Fibroblast of lung (primary cell): ENCODE data around the gene DRD2. TPM values are rescaled to one million over a fixed set of nuclear protein-coding genes. Genes with fewer than 3 reads are reported as not detected.
"Not testable (repeated sequence)": the region's sequence is repeated elsewhere in the genome, so short reads cannot be mapped to it uniquely, and the experiment has no call there.

Experiments
- DNase-seq, 2 donors: peaks; one replicate each; pipeline versions ENCODE4 v3.0.0 to v3.0.0-alpha.2; 2010; ENCODE audit warnings: low read depth in 2 of 2
- H2AFZ ChIP-seq: 2 replicates; pipeline ENCODE4 v1.5.1; 2012; ENCODE audit warnings: low read length, control low read depth, inconsistent platforms
- H3K27ac ChIP-seq: 2 replicates; pipeline ENCODE4 v1.5.1; 2011; ENCODE audit warnings: low read length, control low read depth; ENCODE audit not compliant: insufficient read depth
- H3K27me3 ChIP-seq: 2 replicates; pipeline ENCODE4 v1.5.1; 2011; ENCODE audit warnings: mild to moderate bottlenecking, low read length; ENCODE audit not compliant: control insufficient read depth, insufficient read depth
- H3K36me3 ChIP-seq: 2 replicates; pipeline ENCODE4 v1.5.1; 2011; ENCODE audit warnings: low read length; ENCODE audit not compliant: control insufficient read depth, insufficient read depth
- H3K4me1 ChIP-seq: 2 replicates; pipeline ENCODE4 v1.5.1; 2011; ENCODE audit warnings: low read length; ENCODE audit not compliant: control insufficient read depth, insufficient read depth; ENCODE audit errors: extremely low read depth
- H3K4me2 ChIP-seq: 2 replicates; pipeline ENCODE4 v1.5.1; 2011; ENCODE audit warnings: low read length, control low read depth; ENCODE audit not compliant: insufficient read depth; ENCODE audit errors: extremely low read depth
- H3K4me3 ChIP-seq, 4 experiments: fragments of 200-600 bp in 1 of 4; sonication (generic) in 1 of 4; replicated peaks in 1 of 4; 2 replicates each; pipeline ENCODE4 v1.5.1; 2011 to 2016; ENCODE audit warnings: low read length in 4 of 4, low read depth in 3 of 4, mild to moderate bottlenecking in 3 of 4, control low read depth in 2 of 4, inconsistent platforms in 1 of 4, mixed read lengths in 1 of 4; ENCODE audit not compliant: insufficient read depth in 1 of 4; ENCODE audit errors: control extremely low read depth in 1 of 4
- H3K79me2 ChIP-seq: 2 replicates; pipeline ENCODE4 v1.5.1; 2012; ENCODE audit warnings: mild to moderate bottlenecking, low read length, inconsistent platforms; ENCODE audit not compliant: control insufficient read depth, insufficient read depth
- H3K9ac ChIP-seq: 2 replicates; pipeline ENCODE4 v1.5.1; 2011; ENCODE audit warnings: mild to moderate bottlenecking, low read length, control low read depth; ENCODE audit not compliant: insufficient read depth
- H3K9me3 ChIP-seq: 2 replicates; pipeline ENCODE4 v1.5.1; 2012; ENCODE audit warnings: low read depth, low read length; ENCODE audit not compliant: control insufficient read depth, insufficient read depth
- H4K20me1 ChIP-seq: 2 replicates; pipeline ENCODE4 v1.5.1; 2011; ENCODE audit warnings: low read length; ENCODE audit not compliant: control insufficient read depth, insufficient read depth; ENCODE audit errors: extremely low read depth
- EZH2 ChIP-seq: IDR thresholded peaks from 2 replicates; pipeline ENCODE4 v1.5.1; 2012; ENCODE audit warnings: low read length, control low read depth, mild to moderate bottlenecking; ENCODE audit errors: missing control alignments
- polyA minus RNA-seq: library from RNA; depleted of rRNA, polyadenylated mRNA; stranded (reverse); fragments of >200 nt; gene quantifications from 2 replicates; pipeline ENCODE4 v1.2.3, GENCODE V29; 2011; ENCODE audit warnings: low replicate concordance
- polyA plus RNA-seq, 2 donors: library from polyadenylated mRNA; depleted of rRNA in 1 of 2; stranded (reverse) in 1 of 2; unstranded in 1 of 2; fragments of >200 nt; gene quantifications; 2 replicates each; pipeline ENCODE4 v1.2.1, GENCODE V29; 2011 to 2012; ENCODE audit warnings: missing spikeins in 1 of 2
- total RNA-seq: library from RNA; depleted of rRNA; stranded (reverse); fragments of >200 nt; gene quantifications from 2 replicates; pipeline ENCODE4 v1.2.1, GENCODE V29; 2014
- TF ChIP-seq, protein P1 (sequence below), 2 donors: IDR thresholded peaks in 1 of 2; conservative IDR thresholded peaks in 1 of 2; 1 replicate in 1 of 2; 2 replicates in 1 of 2; pipeline ENCODE4 v1.5.1; 2011 to 2012; ENCODE audit warnings: low read length in 2 of 2, control low read depth in 1 of 2, inconsistent platforms in 1 of 2, low read depth in 1 of 2, mild to moderate bottlenecking in 1 of 2

DRD2 gene
- not detected in 2 replicates for total RNA-seq
- not detected in 2 replicates for polyA plus RNA-seq
- polyA plus RNA-seq (2012): 0.17 TPM in 1 of 2 replicates, not detected in the other
- polyA minus RNA-seq: not detected in 2 replicates

DNA sequence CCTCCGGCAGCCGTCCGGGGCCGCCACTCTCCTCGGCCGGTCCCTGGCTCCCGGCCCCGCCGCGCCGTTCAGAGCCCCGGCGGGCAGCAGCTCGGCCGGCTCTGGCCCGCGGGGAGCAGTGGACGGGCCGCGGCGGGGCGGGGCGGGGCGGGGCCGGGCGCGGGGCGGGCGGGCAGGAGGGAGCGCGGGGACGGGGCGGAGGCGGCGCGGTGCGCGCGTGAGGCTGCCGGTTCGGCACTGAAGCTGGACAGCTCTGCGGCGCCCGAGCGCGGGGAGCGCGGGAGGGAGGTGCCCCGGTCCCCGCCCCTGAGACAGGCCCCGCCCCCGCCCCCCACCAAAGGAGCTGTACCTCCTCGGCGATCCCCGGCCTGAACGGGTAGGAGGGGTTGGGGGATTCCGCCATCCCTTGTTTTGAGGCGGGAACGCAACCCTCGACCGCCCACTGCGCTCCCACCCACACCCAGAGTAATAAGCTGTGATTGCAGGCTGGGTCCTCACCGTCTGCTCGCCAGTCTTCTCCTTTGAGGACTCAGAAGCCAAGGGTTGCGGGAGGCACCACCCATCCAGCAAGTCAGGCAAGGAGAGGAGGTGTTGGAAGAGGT is at the start of gene DRD2:
Gene DRD2, minus strand, starts transcription at position 239 of the 602 bp plus-strand sequence. CDS start 50,747 bp downstream, outside the sequence.
- H3K27me3 ChIP-seq: peaks cover 4% of the 10 kb centered on the region
- no peaks in the 10 kb centered on the region for H3K9me3 ChIP-seq
- H3K4me2 ChIP-seq: peak within 1 kb of the TSS; percentile 35
- no peak within 1 kb of the TSS for H3K4me3 ChIP-seq
- no peak within 1 kb of the TSS for H3K9ac ChIP-seq
- H4K20me1 ChIP-seq: no peaks in the 10 kb centered on the region
- H3K4me1 ChIP-seq: no peaks in the 10 kb centered on the region
- no peak within 1 kb of the TSS for H2AFZ ChIP-seq
- TF ChIP-seq EZH2: no peak
- TF ChIP-seq, protein P1, sequence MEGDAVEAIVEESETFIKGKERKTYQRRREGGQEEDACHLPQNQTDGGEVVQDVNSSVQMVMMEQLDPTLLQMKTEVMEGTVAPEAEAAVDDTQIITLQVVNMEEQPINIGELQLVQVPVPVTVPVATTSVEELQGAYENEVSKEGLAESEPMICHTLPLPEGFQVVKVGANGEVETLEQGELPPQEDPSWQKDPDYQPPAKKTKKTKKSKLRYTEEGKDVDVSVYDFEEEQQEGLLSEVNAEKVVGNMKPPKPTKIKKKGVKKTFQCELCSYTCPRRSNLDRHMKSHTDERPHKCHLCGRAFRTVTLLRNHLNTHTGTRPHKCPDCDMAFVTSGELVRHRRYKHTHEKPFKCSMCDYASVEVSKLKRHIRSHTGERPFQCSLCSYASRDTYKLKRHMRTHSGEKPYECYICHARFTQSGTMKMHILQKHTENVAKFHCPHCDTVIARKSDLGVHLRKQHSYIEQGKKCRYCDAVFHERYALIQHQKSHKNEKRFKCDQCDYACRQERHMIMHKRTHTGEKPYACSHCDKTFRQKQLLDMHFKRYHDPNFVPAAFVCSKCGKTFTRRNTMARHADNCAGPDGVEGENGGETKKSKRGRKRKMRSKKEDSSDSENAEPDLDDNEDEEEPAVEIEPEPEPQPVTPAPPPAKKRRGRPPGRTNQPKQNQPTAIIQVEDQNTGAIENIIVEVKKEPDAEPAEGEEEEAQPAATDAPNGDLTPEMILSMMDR (conservative IDR thresholded peaks at IDR 0.05 in 1 of 2, IDR thresholded peaks at IDR 0.05 in 1 of 2; ENCODE audit: low read depth in 1 of 2, low read length in 2 of 2): no peak
- H3K79me2 ChIP-seq: no peaks in the 10 kb centered on the region
- no peaks in the 10 kb centered on the region for H3K36me3 ChIP-seq
- peak in 1 of 2 donors; percentile 20 for DNase-seq
- no peak within 1 kb of the TSS for H3K27ac ChIP-seq

DNA sequence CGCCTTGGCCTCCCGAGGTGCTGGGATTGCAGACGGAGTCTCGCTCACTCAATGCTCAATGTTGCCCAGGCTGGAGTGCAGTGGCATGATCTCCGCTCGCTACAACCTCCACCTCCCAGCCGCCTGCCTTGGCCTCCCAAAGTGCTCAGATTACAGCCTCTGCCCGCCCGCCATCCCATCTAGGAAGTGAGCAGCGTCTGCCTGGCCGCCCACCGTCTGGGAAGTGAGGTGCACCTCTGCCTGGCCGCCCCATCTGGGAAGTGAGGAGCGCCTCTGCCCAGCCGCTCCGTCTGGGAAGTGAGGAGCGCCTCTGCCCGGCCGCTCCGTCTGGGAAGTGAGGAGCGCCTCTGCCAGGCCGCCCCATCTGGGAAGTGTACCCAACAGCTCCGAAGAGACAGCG is 48.7 kb upstream of the DRD2 start:
- not testable (repeated sequence) for H3K9ac ChIP-seq, DNase-seq, H3K4me3 ChIP-seq, H3K36me3 ChIP-seq, H2AFZ ChIP-seq, H3K4me1 ChIP-seq, H3K4me2 ChIP-seq, H3K27me3 ChIP-seq, H4K20me1 ChIP-seq, H3K27ac ChIP-seq, H3K9me3 ChIP-seq, H3K79me2 ChIP-seq

DNA sequence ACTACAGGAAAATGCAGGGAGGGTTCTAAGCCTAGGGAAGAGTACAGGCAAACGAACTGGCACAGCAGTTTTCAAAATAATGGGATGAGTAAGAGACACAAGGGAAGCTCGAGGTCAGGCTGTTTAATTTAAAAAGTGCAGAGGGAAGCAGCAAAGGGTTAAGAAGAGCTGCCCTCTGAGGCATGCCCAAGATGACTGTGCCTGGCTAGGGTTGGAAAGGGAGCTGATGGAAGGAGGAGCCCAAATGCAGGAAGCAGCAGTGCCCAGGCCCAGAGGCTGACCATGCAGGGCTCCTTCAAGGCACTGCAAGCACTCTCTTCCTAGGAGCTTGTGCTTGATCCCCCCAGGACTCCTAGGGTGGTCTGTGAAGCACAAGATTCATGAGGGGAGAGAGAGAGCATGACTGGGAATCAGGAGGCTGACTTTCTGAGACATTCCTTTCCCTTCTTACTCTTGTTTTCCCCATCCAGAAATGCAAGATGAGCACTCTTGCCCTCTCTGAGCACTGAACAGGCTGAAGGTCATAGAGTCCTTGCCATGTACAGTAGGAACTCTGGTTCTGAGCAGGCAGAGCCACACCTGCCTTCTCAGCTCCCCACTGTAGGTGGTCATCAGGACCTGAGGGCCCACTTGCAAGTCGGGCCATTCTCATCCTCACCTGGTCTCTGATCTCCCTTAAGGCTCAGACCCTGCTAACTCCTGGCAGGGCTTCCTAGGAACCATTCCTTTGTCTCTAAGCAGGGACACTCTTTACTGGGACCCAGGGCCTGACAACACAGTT is 46.7 kb upstream of the DRD2 start:
- H3K36me3 ChIP-seq: no peaks in the 10 kb centered on the region
- H3K4me2 ChIP-seq: no peak overlapping the region
- no peak overlapping the region for H3K27ac ChIP-seq
- H3K9me3 ChIP-seq: no peaks in the 10 kb centered on the region
- H3K9ac ChIP-seq: no peak overlapping the region
- H3K4me1 ChIP-seq: no peaks in the 10 kb centered on the region
- TF ChIP-seq EZH2: no peak
- TF ChIP-seq, protein P1 (conservative IDR thresholded peaks at IDR 0.05 in 1 of 2, IDR thresholded peaks at IDR 0.05 in 1 of 2; ENCODE audit: low read depth in 1 of 2, low read length in 2 of 2): no peak
- H3K27me3 ChIP-seq: no peaks in the 10 kb centered on the region
- H4K20me1 ChIP-seq: no peaks in the 10 kb centered on the region
- no peaks in the 10 kb centered on the region for H3K79me2 ChIP-seq
- no peak overlapping the region for H3K4me3 ChIP-seq
- no peak overlapping the region for H2AFZ ChIP-seq
- no peak for DNase-seq
